Lower leg skin (tissue), 4 donors: ENCODE measurements around the gene FAM193A. TPM values are rescaled to one million over a fixed set of nuclear protein-coding genes. Genes with fewer than 3 reads are reported as not detected.
A peak's percentile ranks its signal among the peaks of the same experiment; 100 is the strongest.

Experiments
- DNase-seq, 2 donors: peaks; one replicate each; pipeline ENCODE4 v3.0.0-alpha.2; 2019; ENCODE audit warnings: low spot score in 2 of 2
- H3K4me3 ChIP-seq: fragments of 200-600 bp; sonication (generic); 2 replicates; pipeline ENCODE4 v1.5.1; 2017; ENCODE audit warnings: mild to moderate bottlenecking, low read depth; ENCODE audit not compliant: poor library complexity, severe bottlenecking
- POLR2A ChIP-seq, 2 donors: fragments of 450-650 bp; IDR thresholded peaks; one replicate each; pipeline ENCODE4 v1.6.1; 2016 to 2017; ENCODE audit warnings: antibody characterized with exemption in 2 of 2, mild to moderate bottlenecking in 1 of 2, moderate library complexity in 1 of 2
- WGBS, 2 donors: methylation state at CpG; one replicate each; pipeline ENCODE4 v1.1.5; 2018; 5-methylcytosine and 5-hydroxymethylcytosine counted together
- intact Hi-C: fragments of 100-400 bp; cut with DNase I; formaldehyde crosslinking; loops from one replicate; pipeline ENCODE4 v1.15.0; 2023; ENCODE audit warnings: low total_unique reads
- total RNA-seq, 4 donors: library from RNA; depleted of rRNA; stranded (reverse); fragments of >200 nt; gene quantifications; one replicate each; pipeline ENCODE4 v1.1.0, GENCODE V29; 2016
- TF ChIP-seq, protein P1 (sequence below), 3 donors: fragments of 450-650 bp; IDR thresholded peaks; one replicate each; pipeline ENCODE4 v1.5.1; 2016; ENCODE audit warnings: antibody characterized with exemption in 3 of 3, mild to moderate bottlenecking in 3 of 3, moderate library complexity in 2 of 3

Gene FAM193A, protein sequence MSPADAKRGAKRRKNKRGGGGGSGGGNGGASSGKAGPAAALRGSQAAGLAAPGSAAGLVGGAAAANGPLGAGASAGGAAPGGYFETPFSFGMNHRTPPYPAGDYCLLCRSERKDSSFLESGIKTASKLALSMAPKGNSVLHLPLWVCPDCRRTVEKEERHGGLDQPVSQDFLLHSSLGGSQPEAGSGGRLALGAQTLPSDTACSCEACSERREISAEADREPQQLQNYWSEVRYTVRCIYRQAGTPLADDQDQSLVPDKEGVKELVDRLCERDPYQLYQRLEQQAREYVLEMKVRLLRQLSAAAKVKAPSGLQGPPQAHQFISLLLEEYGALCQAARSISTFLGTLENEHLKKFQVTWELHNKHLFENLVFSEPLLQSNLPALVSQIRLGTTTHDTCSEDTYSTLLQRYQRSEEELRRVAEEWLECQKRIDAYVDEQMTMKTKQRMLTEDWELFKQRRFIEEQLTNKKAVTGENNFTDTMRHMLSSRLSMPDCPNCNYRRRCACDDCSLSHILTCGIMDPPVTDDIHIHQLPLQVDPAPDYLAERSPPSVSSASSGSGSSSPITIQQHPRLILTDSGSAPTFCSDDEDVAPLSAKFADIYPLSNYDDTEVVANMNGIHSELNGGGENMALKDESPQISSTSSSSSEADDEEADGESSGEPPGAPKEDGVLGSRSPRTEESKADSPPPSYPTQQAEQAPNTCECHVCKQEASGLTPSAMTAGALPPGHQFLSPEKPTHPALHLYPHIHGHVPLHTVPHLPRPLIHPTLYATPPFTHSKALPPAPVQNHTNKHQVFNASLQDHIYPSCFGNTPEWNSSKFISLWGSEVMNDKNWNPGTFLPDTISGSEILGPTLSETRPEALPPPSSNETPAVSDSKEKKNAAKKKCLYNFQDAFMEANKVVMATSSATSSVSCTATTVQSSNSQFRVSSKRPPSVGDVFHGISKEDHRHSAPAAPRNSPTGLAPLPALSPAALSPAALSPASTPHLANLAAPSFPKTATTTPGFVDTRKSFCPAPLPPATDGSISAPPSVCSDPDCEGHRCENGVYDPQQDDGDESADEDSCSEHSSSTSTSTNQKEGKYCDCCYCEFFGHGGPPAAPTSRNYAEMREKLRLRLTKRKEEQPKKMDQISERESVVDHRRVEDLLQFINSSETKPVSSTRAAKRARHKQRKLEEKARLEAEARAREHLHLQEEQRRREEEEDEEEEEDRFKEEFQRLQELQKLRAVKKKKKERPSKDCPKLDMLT (N-terminal part only)
- 10 to 100 TPM; 16.3 to 38.6 (median 25.7) TPM for total RNA-seq

GRCh38 chr4:2536193-2537010 lies at the start of gene FAM193A:
Gene FAM193A, plus strand, starts transcription at chr4:2536647. Its CDS starts 269 bp downstream, at chr4:2536916.
- no peak for TF ChIP-seq POLR2A (IDR thresholded peaks at IDR 0.05)
- TF ChIP-seq, protein P1, sequence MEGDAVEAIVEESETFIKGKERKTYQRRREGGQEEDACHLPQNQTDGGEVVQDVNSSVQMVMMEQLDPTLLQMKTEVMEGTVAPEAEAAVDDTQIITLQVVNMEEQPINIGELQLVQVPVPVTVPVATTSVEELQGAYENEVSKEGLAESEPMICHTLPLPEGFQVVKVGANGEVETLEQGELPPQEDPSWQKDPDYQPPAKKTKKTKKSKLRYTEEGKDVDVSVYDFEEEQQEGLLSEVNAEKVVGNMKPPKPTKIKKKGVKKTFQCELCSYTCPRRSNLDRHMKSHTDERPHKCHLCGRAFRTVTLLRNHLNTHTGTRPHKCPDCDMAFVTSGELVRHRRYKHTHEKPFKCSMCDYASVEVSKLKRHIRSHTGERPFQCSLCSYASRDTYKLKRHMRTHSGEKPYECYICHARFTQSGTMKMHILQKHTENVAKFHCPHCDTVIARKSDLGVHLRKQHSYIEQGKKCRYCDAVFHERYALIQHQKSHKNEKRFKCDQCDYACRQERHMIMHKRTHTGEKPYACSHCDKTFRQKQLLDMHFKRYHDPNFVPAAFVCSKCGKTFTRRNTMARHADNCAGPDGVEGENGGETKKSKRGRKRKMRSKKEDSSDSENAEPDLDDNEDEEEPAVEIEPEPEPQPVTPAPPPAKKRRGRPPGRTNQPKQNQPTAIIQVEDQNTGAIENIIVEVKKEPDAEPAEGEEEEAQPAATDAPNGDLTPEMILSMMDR (IDR thresholded peaks at IDR 0.05): no peak
- DNase-seq: peak; percentile 98 to 100
- peak within 1 kb of the TSS; percentile 76 for H3K4me3 ChIP-seq
- 0 to 1% methylated on average over 32 to 50 of the region's 106 CpGs for WGBS, 2 donors
- intact Hi-C loops: no loop called here

- intact Hi-C loops: no loop called here
- WGBS, 2 donors: 83 to 94% methylated on average over 6 of the region's 6 CpGs
- TF ChIP-seq, protein P1 (IDR thresholded peaks at IDR 0.05): no peak
- no peak for TF ChIP-seq POLR2A (IDR thresholded peaks at IDR 0.05)
- H3K4me3 ChIP-seq: no peak overlapping the region
- no peak for DNase-seq
Measured at GRCh38 chr4:2486981-2487380, 49.5 kb upstream of the FAM193A start.

DNA sequence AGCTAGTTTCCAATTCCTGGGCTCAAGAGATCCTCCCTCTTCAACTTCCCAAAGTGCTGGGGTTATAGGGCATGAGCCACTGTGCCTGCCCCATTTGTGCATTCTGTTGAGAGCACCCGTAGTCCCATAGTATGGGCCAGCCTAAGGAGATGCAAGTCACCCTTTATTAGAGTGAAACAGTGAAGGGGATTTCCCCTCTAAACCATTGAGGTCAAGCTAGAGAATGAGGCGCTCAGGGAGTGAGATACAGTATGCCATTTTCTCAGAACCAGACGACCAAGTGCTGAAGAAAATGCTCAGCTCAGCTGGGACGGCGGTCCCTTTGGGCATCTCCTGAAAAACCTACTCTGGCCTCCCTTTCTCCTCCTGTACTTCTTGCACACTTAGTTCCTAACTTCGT lies 48.8 kb upstream of the FAM193A start:
- TF ChIP-seq, protein P1 (IDR thresholded peaks at IDR 0.05): no peak
- no peak for TF ChIP-seq POLR2A (IDR thresholded peaks at IDR 0.05)
- intact Hi-C loops: no loop called here
- DNase-seq: no peak
- H3K4me3 ChIP-seq: no peak overlapping the region
- WGBS, 2 donors: 80 to 86% methylated on average over 6 of the region's 6 CpGs

GRCh38 chr4:2489081-2489805 lies 47.2 kb upstream of the FAM193A start:
- TF ChIP-seq, protein P1 (IDR thresholded peaks at IDR 0.05): no peak
- no peak for TF ChIP-seq POLR2A (IDR thresholded peaks at IDR 0.05)
- DNase-seq: no peak
- 93 to 94% methylated on average over 20 of the region's 20 CpGs for WGBS, 2 donors
- intact Hi-C loops: no loop called here
- no peak overlapping the region for H3K4me3 ChIP-seq
